PC-3 (cell line): Measurements from ENCODE around the gene ADORA3. TPM values are rescaled to one million over a fixed set of nuclear protein-coding genes. Genes with fewer than 3 reads are reported as not detected.

Experiments used
- ATAC-seq: fragments of 200-7000 bp; cut with Tn5 transposase; 2 replicates; pipeline ENCODE4 v1.9.1; 2020; ENCODE audit warnings: mild to moderate bottlenecking, moderate library complexity
- BruUV-seq: library from RNA; stranded (reverse); fragments of 400-500 nt; replicated peaks from 2 replicates; lab custom pipeline; 2021; lab: Mats Ljungman, UMichigan
- CTCF ChIA-PET: fragments of 300-600 bp; sonication (Branson Sonifier 250); formaldehyde crosslinking; loops from one replicate; lab custom pipeline; 2022; ENCODE audit warnings: antibody characterized with exemption; lab: Charles Lee
- POLR2A ChIA-PET: fragments of 300-600 bp; sonication (Branson Sonifier 250); formaldehyde crosslinking; loops from one replicate; lab custom pipeline; 2022; ENCODE audit warnings: antibody characterized with exemption; ENCODE audit not compliant: unreplicated experiment; lab: Charles Lee
- DNase-seq: peaks from one replicate; pipeline ENCODE4 v3.0.0-alpha.2; 2015
- H2AFZ ChIP-seq: fragments of 300-600 bp; sonication (generic); 2 replicates; pipeline ENCODE4 v1.6.0; 2016; ENCODE audit warnings: antibody characterized with exemption, low read length
- H3F3A ChIP-seq: fragments of 300-600 bp; sonication (generic); one replicate; pipeline ENCODE4 v1.6.0; 2017; ENCODE audit warnings: antibody characterized with exemption, low read length, control low read depth, mild to moderate bottlenecking; ENCODE audit not compliant: unreplicated experiment
- H3K27ac ChIP-seq: fragments of 300-600 bp; sonication (generic); 2 replicates; pipeline ENCODE4 v1.5.1; 2016; ENCODE audit warnings: mild to moderate bottlenecking, low read length
- H3K27me3 ChIP-seq: fragments of 300-600 bp; sonication (generic); 2 replicates; pipeline ENCODE4 v1.6.1; 2016; ENCODE audit warnings: low read length, mixed read lengths
- H3K36me3 ChIP-seq: fragments of 300-600 bp; sonication (generic); 2 replicates; pipeline ENCODE4 v1.6.1; 2016; ENCODE audit warnings: low read depth, mixed run types, low read length, mixed read lengths
- H3K4me1 ChIP-seq: fragments of 300-600 bp; sonication (generic); 2 replicates; pipeline ENCODE4 v1.5.1; 2016; ENCODE audit warnings: low read length; ENCODE audit not compliant: insufficient read depth
- H3K4me2 ChIP-seq: fragments of 300-600 bp; sonication (generic); 2 replicates; pipeline ENCODE4 v1.6.0; 2016; ENCODE audit warnings: low read length
- H3K4me3 ChIP-seq: fragments of 300-600 bp; sonication (generic); 2 replicates; pipeline ENCODE4 v1.5.1; 2016; ENCODE audit warnings: mild to moderate bottlenecking, low read length, mixed read lengths
- H3K79me2 ChIP-seq: fragments of 300-600 bp; sonication (generic); 2 replicates; pipeline ENCODE4 v1.6.1; 2017; ENCODE audit warnings: low read length, mixed read lengths
- H3K9ac ChIP-seq: fragments of 300-600 bp; sonication (generic); 2 replicates; pipeline ENCODE4 v1.6.0; 2016; ENCODE audit warnings: mild to moderate bottlenecking, low read length
- H3K9me2 ChIP-seq: fragments of 300-600 bp; sonication (generic); replicated peaks from 2 replicates; pipeline ENCODE4 v1.6.1; 2016; ENCODE audit warnings: mixed run types, low read length, mixed read lengths
- H3K9me3 ChIP-seq: fragments of 300-600 bp; sonication (generic); 2 replicates; pipeline ENCODE4 v1.6.1; 2016; ENCODE audit warnings: low read length, mixed read lengths
- H4K20me1 ChIP-seq: fragments of 300-600 bp; sonication (generic); 2 replicates; pipeline ENCODE4 v1.6.1; 2016; ENCODE audit warnings: low read length, mixed read lengths
- EZH2 ChIP-seq: fragments of 300-600 bp; sonication (generic); IDR thresholded peaks from one replicate; pipeline ENCODE4 v1.6.1; 2017; ENCODE audit warnings: antibody characterized with exemption, mild to moderate bottlenecking, low read length; ENCODE audit not compliant: unreplicated experiment
- EZH2phosphoT487 ChIP-seq: fragments of 300-600 bp; sonication (generic); IDR thresholded peaks from 2 replicates; pipeline ENCODE4 v1.6.1; 2018; ENCODE audit warnings: mild to moderate bottlenecking, antibody characterized with exemption, low read length, borderline replicate concordance
- intact Hi-C: fragments of 100-400 bp; cut with micrococcal nuclease; formaldehyde crosslinking; loops from 2 replicates; pipeline ENCODE4 v1.9.0; 2023
- total RNA-seq: library from RNA; depleted of rRNA; stranded (reverse); fragments of >200 nt; gene quantifications from 2 replicates; pipeline ENCODE4 v1.2.3, GENCODE V29; 2014
- TF ChIP-seq, protein P1 (sequence below): fragments of 300-600 bp; sonication (generic); conservative IDR thresholded peaks from 2 replicates; pipeline ENCODE4 v1.5.1; 2017; ENCODE audit warnings: antibody characterized with exemption, low read depth, mild to moderate bottlenecking, low read length

The ADORA3 gene
- total RNA-seq, 1 experiment from 2014 or later, result not detected

DNA sequence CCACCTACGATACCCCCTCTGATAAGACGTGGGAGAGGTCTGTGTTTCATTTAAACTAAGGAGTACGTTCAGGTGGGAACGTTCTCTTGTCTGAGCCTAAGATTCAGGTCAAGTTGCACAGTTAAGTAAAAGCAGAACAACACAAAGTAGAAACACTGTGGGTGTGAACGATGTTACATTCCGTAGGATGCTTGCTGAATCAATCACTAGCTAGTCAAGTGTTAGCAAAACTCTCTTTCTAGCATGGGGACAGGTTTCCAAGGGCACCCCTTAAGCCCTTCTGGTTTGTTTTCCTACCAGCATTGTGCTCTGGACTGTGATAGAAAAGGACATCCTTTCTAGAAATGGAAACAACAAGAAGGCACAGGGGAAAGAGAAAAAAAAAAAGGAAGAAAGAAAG is 16.3 kb downstream of the ADORA3 start:
- DNase-seq, result no peak
- Histone ChIP-seq H3K27me3 (no peaks in the 10 kb centered on the region), H2AFZ (no peak overlapping the region), H3K27ac (no peak overlapping the region), H3F3A (no peaks in the 10 kb centered on the region), H3K4me2 (no peak overlapping the region), H3K79me2 (no peaks in the 10 kb centered on the region), H3K4me3 (no peak overlapping the region), H3K9me2 (no peaks in the 10 kb centered on the region), H3K36me3 (no peaks in the 10 kb centered on the region), H3K9me3 (no peaks in the 10 kb centered on the region), H4K20me1 (no peaks in the 10 kb centered on the region), H3K9ac (no peak overlapping the region), H3K4me1 (peaks cover 9% of the 10 kb centered on the region)
- CTCF ChIA-PET, result no interaction called here
- intact Hi-C loops, result no loop called here
- BruUV-seq, result no TSS peak
- TF ChIP-seq EZH2phosphoT487, result no peak
- no peak for TF ChIP-seq EZH2
- TF ChIP-seq, protein P1, sequence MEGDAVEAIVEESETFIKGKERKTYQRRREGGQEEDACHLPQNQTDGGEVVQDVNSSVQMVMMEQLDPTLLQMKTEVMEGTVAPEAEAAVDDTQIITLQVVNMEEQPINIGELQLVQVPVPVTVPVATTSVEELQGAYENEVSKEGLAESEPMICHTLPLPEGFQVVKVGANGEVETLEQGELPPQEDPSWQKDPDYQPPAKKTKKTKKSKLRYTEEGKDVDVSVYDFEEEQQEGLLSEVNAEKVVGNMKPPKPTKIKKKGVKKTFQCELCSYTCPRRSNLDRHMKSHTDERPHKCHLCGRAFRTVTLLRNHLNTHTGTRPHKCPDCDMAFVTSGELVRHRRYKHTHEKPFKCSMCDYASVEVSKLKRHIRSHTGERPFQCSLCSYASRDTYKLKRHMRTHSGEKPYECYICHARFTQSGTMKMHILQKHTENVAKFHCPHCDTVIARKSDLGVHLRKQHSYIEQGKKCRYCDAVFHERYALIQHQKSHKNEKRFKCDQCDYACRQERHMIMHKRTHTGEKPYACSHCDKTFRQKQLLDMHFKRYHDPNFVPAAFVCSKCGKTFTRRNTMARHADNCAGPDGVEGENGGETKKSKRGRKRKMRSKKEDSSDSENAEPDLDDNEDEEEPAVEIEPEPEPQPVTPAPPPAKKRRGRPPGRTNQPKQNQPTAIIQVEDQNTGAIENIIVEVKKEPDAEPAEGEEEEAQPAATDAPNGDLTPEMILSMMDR, result no peak
- POLR2A ChIA-PET, result no interaction called here
- no peak for ATAC-seq

DNA sequence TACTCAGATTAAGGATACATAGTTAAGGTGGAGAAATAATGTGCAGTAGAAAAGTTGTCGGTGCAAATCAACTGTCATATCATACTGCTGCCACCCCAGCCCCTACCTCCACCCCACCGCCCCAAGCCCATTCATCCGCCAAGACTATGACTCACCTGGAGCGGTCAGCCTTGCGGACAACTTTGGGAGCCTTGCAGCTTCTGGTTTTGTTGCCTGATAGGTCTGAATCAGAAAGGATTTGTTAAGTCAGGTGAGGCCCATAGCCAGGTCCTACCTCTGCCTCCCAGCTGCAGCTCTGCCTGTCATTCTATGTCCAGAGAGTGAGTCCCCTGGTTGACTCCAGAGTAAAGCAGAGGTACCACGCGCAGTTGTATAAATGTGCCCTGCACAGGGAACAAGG is 17.0 kb downstream of the ADORA3 start:
- H4K20me1 ChIP-seq, result no peaks in the 10 kb centered on the region
- H3K4me3 ChIP-seq, result no peak overlapping the region
- no peaks in the 10 kb centered on the region for H3F3A ChIP-seq
- no TSS peak for BruUV-seq
- POLR2A ChIA-PET, result no interaction called here
- no peaks in the 10 kb centered on the region for H3K27me3 ChIP-seq
- H3K4me2 ChIP-seq, result 0 out of 2 replicates have a peak overlapping the region, but pooled peaks have one; percentile 2
- intact Hi-C loops, result no loop called here
- ATAC-seq (peak; percentile 39; the same call in 1 of the 2 replicates), DNase-seq (peak; percentile 69)
- CTCF ChIA-PET, result interaction anchor here (0.7 to 0.8 kb wide), 2 partner anchors 228 to 456 kb away, joined by 4 read pairs; no protein-coding TSS in a partner anchor
- no peak overlapping the region for H3K27ac ChIP-seq
- peaks cover 9% of the 10 kb centered on the region for H3K4me1 ChIP-seq
- no peak for TF ChIP-seq EZH2
- TF ChIP-seq EZH2phosphoT487, result no peak
- TF ChIP-seq, protein P1, result no peak
- no peaks in the 10 kb centered on the region for H3K79me2 ChIP-seq
- no peaks in the 10 kb centered on the region for H3K9me3 ChIP-seq
- H2AFZ ChIP-seq, result no peak overlapping the region
- no peaks in the 10 kb centered on the region for H3K9me2 ChIP-seq
- no peaks in the 10 kb centered on the region for H3K36me3 ChIP-seq
- no peak overlapping the region for H3K9ac ChIP-seq

DNA sequence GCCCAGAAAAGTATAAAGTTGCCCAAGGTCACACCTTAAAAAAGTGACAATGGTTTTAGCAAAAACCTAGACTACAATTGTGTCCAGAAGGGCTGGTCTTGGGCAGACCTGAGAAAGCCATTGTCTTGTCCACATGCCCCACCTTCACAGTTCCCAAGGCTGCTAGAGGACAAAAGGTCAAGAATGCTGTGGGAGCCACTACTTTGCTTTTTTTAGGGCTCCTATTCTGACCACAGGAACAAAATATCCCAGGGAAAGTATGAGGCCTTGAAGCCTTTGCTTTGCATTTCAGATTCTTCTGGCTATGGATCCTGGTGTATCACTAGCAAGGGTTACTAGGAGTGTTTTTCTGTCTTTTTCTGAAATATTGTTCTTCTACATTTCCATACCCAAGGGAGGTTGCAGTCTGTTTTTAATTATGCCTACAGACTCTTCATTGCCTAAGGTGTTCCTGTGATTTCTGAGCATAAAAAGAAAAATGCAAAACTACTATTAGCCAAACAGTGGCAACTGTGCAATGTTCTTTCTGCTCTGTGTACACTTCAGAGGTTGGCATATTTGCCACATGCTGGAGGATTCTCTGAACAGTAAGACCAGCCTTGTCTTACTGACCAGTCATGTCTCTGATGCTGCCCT is 18.9 kb downstream of the ADORA3 start:
- Histone ChIP-seq H3K9me3 (no peaks in the 10 kb centered on the region), H4K20me1 (no peaks in the 10 kb centered on the region), H3K36me3 (no peaks in the 10 kb centered on the region), H3K4me3 (no peak overlapping the region), H3F3A (no peaks in the 10 kb centered on the region), H3K27me3 (no peaks in the 10 kb centered on the region), H2AFZ (no peak overlapping the region), H3K4me1 (peaks cover 9% of the 10 kb centered on the region), H3K9me2 (no peaks in the 10 kb centered on the region), H3K9ac (no peak overlapping the region), H3K27ac (no peak overlapping the region), H3K79me2 (no peaks in the 10 kb centered on the region), H3K4me2 (no peak overlapping the region)
- intact Hi-C loops, result no loop called here
- ChIA-PET CTCF (no interaction called here), POLR2A (no interaction called here)
- TF ChIP-seq EZH2, result no peak
- TF ChIP-seq, protein P1, result no peak
- no peak for TF ChIP-seq EZH2phosphoT487
- no peak for DNase-seq
- BruUV-seq, result no TSS peak
- ATAC-seq, result no peak
